GDM1 (cell line): Measurements from ENCODE around the gene TMEM98.
"Not testable (repeated sequence)": the region's sequence is repeated elsewhere in the genome, so short reads cannot be mapped to it uniquely, and the experiment has no call there.

ENCODE experiments used
- DNase-seq: peaks from one replicate; lab custom pipeline; 2025; lab: John Stamatoyannopoulos, UW

The TMEM98 gene, protein sequence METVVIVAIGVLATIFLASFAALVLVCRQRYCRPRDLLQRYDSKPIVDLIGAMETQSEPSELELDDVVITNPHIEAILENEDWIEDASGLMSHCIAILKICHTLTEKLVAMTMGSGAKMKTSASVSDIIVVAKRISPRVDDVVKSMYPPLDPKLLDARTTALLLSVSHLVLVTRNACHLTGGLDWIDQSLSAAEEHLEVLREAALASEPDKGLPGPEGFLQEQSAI

DNA sequence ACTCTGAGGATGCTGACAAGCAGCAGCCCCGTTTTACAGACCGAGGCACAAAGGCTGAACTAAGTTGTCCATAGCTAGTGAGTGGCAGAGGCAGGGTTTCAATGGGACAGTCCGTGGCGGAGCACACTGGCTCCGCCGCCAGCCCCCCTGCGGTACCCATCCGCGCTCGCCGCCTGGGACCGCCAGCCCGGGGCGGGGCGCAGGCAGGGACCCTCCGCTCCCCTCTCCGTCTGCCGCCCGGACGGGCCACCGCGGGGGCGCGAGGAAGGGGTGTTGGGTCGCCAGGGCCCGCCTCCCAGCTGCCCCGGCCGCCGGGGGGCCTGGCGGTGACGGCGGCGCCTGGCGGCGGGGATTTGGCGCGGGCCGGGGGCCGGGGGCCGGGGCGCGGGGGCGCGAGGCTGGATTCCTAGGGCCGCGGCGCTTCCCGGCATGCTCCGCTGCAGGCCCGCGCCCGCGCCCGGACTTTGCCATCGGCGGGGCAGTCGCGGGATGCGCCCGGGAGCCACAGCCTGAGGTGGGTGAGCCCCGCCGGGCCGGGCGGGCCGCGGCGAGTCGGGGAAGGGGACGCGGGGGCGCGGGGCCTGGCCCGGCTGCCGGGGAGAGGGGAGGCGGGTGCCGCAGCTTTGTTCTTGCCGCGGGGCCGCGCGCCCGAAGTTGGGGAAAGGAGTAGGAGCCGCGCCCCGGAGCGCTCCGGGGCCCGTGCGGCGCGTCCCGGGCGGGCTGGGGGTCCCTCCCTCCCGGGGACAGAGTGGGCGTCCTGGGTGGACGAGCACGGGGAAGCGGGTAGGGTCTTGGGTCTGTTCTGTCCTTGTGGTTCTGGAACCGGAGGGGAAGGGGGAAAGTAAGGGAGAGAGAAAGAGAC, at the start of gene TMEM98:
Gene TMEM98, plus strand, starts transcription at position 430 of the 862 bp plus-strand sequence. CDS start 3,376 bp downstream, outside the sequence.
- no peak for DNase-seq

DNA sequence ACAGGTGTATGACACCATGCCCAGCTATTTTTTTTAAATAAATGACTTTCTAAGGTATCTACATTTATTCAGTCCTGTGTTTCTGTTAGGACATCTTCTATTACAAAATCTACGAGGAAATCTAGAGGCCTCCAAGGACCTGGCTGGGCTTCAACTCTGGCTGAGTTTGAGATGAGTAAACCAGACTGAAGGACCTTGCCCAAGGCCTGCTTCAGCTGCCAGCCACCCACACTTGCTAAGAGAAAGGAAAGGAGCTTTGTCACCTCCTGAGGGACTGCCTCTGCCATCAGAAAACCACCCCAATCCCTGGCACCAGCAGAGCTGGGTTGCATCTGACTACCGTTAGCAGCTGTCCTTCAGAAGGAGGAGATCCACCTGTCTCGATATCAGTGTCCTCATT, 49.7 kb upstream of the TMEM98 start:
- DNase-seq, result no peak

DNA sequence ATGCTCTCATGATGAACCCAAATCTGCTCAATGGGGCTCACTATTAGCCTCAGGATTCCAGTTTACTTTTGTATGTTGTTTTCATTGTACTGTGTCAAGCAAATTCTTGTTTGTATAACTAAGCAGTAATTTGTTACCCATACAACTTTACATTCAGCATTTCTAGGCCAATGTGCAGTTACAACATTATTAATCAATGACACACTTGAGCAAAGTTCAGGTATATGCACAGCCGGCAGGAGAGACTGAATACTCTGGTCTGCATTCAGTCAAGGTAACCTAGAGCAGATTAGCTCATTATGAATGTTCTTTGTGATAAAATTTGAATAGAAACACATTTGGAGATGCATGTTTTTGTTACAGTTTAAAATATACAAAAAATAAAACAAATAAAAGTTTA, 48.8 kb upstream of the TMEM98 start:
- DNase-seq, result no peak

DNA sequence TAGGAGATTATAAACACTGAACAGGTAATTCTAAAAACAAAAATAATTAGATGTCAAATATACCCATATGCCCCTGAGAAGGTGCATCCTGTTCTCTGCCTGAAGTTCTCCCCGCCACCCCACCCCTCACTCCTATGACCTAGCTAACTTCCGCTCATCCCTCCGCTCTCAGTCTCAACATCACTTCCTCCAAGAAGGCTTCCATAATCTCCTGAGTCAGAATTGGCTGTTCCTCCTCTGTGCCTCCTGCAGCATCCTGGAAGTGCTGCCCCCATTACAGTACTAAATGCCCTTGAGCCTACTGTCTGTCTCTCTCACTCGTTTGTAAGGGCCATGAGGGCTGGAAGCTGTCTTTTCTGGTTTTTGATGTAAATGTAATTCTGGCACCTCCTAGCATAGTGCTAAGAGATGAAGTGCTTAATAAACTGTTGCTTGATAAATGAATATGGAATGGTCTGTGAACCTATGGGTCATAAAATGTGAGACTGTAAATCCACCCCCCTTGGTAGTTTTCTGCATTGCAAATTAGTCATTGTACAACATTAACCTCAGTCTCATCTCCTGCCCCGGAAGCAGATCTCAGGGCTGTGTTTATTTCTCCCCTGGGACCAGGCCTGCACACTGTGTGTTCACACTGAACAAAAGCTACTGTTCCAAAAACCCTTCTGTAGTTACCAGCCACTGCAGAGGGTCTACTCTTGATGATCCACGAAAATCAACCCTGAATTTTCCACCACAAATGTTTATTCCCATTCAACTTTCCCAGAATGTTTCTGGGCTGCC, 47.1 kb upstream of the TMEM98 start:
- DNase-seq, result no peak

DNA sequence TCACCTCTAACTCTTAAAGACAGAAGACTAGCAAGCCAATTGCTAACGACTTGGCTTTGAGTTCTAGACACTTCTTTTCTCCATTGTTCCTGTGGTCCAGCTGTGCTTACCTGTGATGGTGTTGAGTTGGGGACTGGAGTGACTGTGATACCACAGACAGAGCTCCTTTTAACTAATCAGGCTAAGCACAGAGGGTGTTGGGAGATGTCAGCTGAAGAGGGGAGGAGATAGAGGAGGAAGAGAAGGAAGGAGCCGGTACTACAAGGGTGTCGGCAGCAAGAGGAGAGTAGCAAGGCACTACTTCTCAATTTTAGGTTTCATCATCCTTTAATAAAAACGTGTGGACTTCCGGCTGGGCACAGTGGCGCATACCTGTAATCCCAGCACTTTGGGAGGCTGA, 45.9 kb upstream of the TMEM98 start:
- DNase-seq, result no peak

DNA sequence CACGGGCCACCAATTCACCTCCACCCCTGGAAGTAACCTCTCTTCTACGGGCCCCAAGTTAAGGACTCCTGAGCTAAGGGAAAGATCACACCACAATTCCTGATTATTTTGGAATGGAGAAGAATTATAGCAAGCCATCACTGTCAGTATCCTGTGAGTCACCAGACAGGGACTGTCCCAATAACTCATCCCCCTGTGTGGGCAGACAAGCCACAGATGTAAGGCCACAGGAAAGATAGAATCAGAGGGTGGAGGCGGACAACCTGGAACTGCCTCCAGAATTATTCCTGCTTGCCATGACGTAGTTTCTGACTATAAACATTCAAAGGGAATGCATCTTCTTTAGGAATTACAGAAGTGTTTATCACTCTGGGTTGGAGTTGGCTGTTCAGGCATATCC, 45.2 kb upstream of the TMEM98 start:
- no peak for DNase-seq

DNA sequence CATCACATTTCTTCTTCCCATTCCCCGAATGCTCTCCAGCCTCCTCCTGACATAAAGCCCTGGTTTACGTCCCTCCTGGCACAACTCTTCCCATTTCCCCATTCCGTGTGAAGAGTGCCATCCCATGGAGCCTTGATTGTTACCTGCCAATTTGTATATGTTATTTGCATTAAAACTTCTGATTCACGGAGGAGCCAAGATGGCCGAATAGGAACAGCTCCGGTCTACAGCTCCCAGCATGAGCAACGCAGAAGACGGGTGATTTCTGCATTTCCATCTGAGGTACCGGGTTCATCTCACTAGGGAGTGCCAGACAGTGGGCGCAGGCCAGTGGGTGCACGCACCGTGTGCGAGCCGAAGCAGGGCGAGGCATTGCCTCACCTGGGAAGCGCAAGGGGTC, 41.0 kb upstream of the TMEM98 start:
- not testable (repeated sequence) for DNase-seq

DNA sequence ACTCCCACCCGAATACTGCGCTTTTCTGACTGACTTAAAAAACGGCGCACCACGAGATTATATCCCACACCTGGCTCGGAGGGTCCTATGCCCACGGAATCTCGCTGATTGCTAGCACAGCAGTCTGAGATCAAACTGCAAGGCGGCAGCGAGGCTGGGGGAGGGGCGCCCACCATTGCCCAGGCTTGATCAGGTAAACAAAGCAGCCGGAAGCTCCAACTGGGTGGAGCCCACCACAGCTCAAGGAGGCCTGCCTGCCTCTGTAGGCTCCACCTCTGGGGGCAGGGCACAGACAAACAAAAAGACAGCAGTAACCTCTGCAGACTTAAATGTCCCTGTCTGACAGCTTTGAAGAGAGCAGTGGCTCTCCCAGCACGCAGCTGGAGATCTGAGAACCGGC, 40.5 kb upstream of the TMEM98 start:
- not testable (repeated sequence) for DNase-seq

DNA sequence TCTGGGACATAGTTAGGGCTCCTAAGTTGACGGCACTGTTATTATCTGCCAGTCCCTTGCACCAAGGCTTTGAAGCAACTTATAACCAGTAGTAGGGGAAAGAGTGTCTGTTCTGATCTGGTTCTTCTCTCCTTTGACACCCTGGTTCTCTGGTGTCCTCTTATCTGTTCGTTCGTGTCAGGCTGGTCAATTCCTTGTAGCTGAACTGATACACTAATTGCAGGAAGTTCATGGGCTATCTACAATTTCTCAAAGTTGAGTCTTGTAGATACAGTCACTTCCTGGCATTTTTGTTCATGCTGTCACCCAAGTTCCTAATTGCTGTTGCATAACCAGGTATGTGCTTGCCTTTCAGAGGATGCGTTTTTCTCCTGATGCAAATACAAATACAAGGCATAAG, 33.7 kb upstream of the TMEM98 start:
- no peak for DNase-seq

DNA sequence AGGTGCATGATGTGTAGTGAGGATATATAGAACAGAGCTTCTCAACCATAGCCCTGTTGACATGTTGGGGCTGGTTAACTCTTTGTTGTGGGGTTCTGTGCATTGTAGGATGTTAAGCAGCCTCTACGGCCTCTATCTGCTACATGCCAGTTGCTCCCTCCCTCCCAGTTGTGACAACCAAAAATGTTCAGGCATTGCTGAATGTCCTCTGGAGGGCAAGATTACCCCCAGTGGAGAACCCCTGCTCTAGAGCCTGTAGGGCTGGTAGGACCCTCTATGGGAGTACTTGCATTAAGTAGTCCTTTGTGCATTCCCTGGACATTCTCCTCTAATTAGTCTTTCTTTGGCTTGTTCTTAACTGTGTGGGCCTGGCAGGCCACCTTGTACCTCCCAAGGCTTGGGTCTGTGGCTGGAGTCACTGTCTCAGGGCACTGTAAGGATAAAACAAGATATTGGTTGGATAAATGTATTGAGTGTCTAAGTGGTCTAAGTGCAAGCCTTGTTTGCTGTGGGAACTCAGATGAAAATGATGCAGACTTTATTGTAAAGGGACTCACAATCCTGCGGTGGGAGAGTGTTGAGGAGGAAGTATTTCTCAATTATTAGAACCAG, 31.2 kb upstream of the TMEM98 start:
- no peak for DNase-seq

DNA sequence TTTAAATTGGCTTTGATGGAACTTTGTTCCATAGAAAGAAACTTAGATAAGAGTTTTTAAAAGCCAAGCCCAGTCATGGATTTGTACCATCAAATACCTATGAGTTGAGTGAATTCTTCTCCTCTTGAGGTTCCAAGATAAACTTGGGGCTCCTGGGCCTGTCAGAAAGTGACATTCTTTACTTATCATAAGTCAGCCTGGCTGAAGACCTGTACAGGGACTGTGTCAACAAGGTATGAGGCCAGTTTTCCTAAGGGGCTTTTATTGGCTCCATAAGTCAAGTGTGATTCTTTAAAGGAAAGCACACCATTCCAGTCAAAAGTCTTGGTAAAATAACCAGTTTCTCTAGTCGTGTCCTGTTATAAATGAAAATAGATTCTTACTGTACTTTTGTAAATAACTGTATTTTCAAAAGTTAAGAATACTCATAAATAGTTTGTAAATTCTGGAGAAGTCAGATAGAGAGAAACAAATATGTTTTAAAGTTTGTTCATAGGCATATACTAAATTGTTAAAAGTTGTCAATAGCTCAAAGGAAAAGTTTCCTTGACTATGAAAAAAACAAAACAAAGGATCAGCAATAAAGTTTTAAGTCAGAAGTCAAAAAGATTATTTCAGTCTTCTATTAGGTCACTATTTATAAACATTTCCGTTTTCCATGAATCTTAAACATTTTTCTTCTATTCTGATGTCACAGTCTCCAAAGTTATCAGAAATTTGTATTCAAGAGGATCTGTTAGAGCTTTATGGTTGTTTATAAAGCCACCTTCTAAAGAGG, 28.5 kb upstream of the TMEM98 start:
- DNase-seq, result no peak

DNA sequence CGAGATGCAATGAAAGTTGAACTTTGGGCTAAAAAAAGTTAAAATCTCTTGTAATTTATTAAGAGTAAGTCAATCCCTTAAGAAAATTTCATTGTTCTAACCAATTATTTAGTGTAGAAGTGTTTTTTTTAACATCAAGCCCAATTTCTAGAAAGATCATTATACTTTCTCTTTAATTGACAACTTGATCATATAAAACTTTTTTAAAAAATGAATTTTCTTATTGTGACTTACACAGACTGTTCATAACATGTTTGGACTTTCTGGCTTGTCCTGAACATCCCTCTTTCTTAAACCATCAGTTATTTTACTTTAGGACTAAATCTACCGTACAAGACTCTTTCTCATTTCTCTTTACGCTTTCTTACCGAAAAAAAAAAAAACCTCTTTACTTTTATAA, 26.2 kb upstream of the TMEM98 start:
- no peak for DNase-seq

DNA sequence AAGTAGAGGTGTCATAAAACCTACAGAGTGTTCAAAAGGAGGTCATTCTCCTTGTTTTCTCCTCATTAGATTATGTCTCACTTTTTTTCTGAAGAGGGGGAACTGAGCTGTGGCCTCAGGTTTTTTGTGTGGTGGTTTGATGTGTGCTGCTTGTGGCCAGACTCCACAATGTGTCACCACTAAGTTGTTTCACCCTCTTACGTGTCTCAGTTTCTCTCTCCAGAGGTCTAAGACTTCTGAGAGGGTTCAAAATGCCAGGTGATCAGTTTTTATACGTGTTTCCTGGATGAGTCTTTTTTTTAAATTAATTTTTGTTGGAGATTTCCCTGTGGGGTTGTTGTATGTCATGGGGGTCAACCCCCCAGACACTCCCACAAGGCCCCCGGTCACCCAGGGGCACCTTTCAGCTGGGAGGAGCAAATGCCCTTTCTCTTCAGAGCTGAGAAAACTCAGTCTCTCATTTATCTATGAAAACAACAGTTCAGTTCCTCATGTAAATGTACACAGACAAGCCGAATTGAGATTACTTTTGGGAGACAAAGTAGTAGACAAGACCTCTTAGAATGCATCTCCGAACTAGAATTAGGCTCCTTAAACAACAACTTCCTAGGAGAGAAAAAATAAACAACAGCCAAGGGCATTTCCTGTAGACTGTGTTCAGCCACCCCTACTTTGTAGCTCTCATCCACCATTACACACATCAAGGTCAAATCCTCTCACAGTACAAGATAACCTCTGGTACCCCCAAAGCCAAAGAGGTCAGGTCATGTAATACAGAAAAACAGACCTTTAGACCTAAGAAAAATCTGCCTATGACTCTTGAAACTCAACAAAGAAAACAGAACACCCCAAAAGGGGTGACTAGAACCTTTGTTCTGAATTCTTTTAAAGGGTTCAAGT, 23.9 kb upstream of the TMEM98 start:
- no peak for DNase-seq

DNA sequence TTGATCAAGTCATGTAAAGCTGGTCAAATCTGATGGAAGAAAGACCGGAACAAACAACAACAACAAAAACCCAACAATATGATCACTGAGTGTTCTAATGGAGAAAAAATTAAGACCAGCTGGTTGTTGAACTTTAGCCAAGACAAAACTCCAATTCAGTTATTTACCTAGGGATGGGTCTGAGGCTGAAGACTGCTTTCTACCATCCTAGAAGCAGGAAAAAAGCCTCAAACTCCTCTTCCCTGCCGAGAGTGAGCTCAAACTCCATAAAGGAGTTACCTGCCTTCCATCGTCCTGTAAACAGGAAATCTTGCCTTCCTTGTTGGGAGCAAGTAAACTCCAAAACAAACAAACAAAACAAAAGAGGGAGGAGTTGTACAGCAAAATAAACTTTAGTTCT, 23.1 kb upstream of the TMEM98 start:
- no peak for DNase-seq

DNA sequence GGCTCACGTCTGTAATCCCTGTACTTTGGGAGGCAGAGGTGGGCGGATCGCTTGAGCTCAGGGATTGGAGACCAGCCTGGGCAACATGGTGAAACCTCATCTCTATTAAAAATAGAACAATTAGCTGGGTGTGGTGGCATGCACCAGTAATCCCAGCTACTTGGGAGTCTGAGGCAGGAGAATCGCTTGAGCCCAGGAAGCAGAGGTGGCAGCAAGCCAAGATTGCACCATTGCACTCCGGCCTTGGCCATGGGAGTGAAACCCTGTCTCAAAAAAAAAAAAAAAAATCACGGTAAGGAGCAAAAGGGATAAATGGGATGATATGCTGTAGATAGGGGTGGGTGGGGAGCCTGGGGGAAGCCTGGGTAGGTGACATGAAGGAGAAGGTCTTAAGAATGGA, 20.4 kb upstream of the TMEM98 start:
- DNase-seq, result no peak

DNA sequence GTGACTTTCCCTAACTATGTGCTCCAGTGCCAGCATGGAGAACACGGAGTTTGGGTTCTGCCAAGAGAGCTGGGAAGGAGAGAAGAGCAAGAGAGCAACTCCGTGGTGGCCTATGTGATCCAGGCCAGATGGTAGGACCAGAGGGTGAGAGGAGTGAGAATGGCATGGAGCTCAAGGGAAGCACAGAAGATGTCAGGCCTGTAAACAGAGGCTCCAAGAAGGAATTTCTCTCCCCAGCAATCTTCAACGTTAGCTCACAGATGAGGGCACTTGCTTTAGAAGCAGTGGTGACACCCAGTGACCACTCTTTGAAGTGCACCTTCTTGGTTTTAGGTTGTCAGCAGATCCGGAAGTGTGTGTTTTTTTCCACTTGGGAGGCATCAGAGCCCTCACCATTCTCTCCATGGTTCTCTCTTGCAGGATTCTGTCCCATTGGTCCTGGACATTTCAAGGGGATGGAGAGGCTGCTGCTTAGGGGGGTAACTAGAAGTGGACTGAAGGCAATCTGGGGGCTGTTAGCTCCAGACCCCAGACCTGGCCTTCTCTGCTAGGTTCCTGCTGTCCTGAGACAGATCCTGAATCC, 18.1 kb upstream of the TMEM98 start:
- DNase-seq, result no peak

DNA sequence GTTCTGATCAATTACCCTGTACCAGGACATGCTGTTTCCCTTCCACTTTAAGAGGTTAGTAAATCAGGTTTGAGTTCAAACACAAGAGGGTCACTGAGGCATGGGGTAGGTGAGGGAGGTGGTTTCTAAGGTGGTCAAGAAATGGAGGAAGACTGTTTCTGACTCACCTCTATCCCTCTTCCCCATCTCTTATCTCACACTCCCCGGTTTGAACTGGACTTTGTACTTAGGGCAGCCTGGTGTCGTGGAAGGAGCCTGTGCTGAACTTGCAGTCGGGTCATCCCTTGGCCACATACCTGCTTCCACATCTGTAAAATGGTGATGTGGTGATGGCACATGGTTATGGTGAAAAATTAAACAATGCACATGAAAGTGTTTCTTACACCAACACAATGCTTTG, 17.2 kb upstream of the TMEM98 start:
- DNase-seq, result no peak

DNA sequence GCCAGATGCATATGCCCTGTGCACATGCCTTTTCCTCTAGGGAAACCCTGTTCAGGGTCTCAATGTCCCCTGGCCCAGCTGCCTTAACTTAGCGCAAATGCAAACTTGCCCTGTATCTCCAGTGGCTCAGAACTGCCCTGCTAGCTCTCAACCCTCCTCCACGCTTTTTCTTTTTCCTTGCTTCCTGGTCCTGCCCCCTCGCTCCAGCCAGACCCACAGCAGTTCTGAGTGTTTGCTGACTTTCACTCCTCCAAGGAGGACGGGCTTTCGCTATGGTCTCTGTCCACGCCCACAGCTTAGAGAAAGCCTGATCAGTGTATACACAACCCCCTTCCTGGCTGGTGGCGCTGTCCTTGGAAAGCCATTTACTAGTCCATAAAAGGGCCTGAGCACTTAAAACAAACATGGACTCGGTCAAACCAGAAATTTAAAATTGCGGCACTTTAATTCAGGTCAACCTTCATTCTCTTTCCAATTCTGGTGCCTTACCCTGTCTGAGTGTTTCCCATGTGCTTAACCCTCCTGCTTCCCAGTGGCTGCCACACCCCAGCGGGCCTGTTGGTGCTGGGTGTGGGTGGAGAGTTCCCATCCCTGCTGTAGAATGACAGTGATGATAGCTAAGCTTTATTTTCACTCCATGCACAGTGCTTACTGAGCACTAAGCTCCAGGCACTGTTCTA, 15.6 kb upstream of the TMEM98 start:
- DNase-seq, result no peak

DNA sequence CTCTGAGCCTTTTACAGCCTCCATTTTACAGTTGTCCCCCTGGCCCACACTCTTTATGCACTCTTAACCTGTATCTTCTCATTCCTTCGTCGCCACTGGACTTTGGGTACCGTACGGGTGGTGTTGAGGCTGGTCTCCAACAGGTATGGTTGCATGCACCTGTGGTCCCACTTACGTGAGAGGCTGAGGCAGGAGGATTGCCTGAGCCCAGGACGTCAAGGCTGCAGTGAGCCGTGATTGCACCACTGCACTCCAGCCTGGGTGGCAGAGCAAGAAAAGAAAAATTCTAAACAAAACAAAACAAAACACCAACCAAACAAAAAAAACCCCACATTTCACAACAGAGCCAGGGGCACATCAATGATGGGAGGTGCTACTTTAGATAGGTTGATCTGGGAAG, 14.4 kb upstream of the TMEM98 start:
- no peak for DNase-seq

DNA sequence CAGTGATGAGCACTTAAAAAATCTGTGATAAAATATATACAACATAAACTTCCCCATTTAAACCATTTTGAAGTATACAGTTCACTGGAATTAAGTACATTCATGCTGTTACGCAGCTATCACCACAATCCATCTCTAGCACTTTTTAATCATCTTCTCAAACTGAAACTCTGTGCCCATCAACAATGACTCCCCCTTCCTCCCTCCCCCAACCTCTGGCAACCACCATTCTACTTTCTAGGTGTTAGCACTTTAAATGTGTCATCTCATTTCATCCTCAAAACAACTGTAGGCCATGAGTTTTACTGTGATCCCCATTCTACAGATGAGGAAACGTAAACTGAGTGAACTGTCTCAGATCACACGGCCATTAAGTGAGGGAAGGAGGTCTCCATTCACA, 13.8 kb upstream of the TMEM98 start:
- no peak for DNase-seq
